H9 (cell line): ENCODE data around the gene THEM5. TPM values are rescaled to one million over a fixed set of nuclear protein-coding genes. Genes with fewer than 3 reads are reported as not detected.

Experiments
- DNase-seq: peaks from one replicate; pipeline ENCODE4 v3.0.0-alpha.2; 2017
- H2AFZ ChIP-seq: one replicate; pipeline ENCODE4 v1.6.1; 2013; ENCODE audit warnings: mild to moderate bottlenecking, low read length, control low read depth, moderate library complexity
- H2AK5ac ChIP-seq: 2 replicates; pipeline ENCODE4 v1.6.1; 2013; ENCODE audit warnings: low read length, control low read depth, mixed read lengths; ENCODE audit not compliant: insufficient read length
- H2BK120ac ChIP-seq: one replicate; pipeline ENCODE4 v1.6.1; 2013; ENCODE audit warnings: low read depth, mild to moderate bottlenecking, low read length, control low read depth, inconsistent platforms; ENCODE audit not compliant: poor library complexity, severe bottlenecking
- H2BK12ac ChIP-seq: 2 replicates; pipeline ENCODE4 v1.6.1; 2013; ENCODE audit warnings: low read length, control low read depth, mixed read lengths, low read depth; ENCODE audit not compliant: insufficient read length
- H2BK15ac ChIP-seq: 2 replicates; pipeline ENCODE4 v1.6.1; 2013; ENCODE audit warnings: low read depth, low read length, control low read depth
- H2BK20ac ChIP-seq: one replicate; pipeline ENCODE4 v1.6.1; 2013; ENCODE audit warnings: low read depth, mild to moderate bottlenecking, low read length, control low read depth, inconsistent platforms; ENCODE audit not compliant: poor library complexity, severe bottlenecking
- H2BK5ac ChIP-seq: 2 replicates; pipeline ENCODE4 v1.6.1; 2013; ENCODE audit warnings: low read length, control low read depth, mixed read lengths; ENCODE audit not compliant: insufficient read length
- H3K14ac ChIP-seq: 2 replicates; pipeline ENCODE4 v1.6.1; 2013; ENCODE audit warnings: low read length, control low read depth; ENCODE audit not compliant: insufficient read depth
- H3K18ac ChIP-seq: 2 replicates; pipeline ENCODE4 v1.6.1; 2013; ENCODE audit warnings: low read depth, mild to moderate bottlenecking, mixed read lengths, low read length, control low read depth; ENCODE audit not compliant: insufficient read length
- H3K23ac ChIP-seq: 2 replicates; pipeline ENCODE4 v1.6.1; 2013; ENCODE audit warnings: low read length, control low read depth, mixed read lengths, low read depth; ENCODE audit not compliant: insufficient read length
- H3K23me2 ChIP-seq: 2 replicates; pipeline ENCODE4 v1.6.1; 2013; ENCODE audit warnings: low read depth, mild to moderate bottlenecking, mixed read lengths, low read length, control low read depth; ENCODE audit not compliant: insufficient read length, poor library complexity, severe bottlenecking
- H3K27ac ChIP-seq: 2 replicates; pipeline ENCODE4 v1.5.1; 2013; ENCODE audit warnings: low read length, control low read depth, mixed read lengths, low read depth; ENCODE audit not compliant: insufficient read length
- H3K27me3 ChIP-seq: 2 replicates; pipeline ENCODE4 v1.6.1; 2013; ENCODE audit warnings: low read length, control low read depth, inconsistent platforms; ENCODE audit not compliant: insufficient read depth
- H3K4ac ChIP-seq: 2 replicates; pipeline ENCODE4 v1.6.1; 2013; ENCODE audit warnings: low read depth, mild to moderate bottlenecking, control low read depth, inconsistent platforms, low read length, moderate library complexity
- H3K4me1 ChIP-seq: 2 replicates; pipeline ENCODE4 v1.6.1; 2013; ENCODE audit warnings: low read length, control low read depth, inconsistent platforms; ENCODE audit not compliant: insufficient read depth
- H3K4me2 ChIP-seq: 2 replicates; pipeline ENCODE4 v1.6.1; 2013; ENCODE audit warnings: low read length, control low read depth, mixed read lengths; ENCODE audit not compliant: insufficient read length, insufficient read depth
- H3K56ac ChIP-seq: 2 replicates; pipeline ENCODE4 v1.6.1; 2013; ENCODE audit warnings: low read depth, mild to moderate bottlenecking, mixed read lengths, low read length, control low read depth; ENCODE audit not compliant: insufficient read length
- H3K79me1 ChIP-seq: 2 replicates; pipeline ENCODE4 v1.6.1; 2013; ENCODE audit warnings: low read depth, mild to moderate bottlenecking, moderate library complexity, low read length, control low read depth, inconsistent platforms; ENCODE audit not compliant: insufficient read depth, poor library complexity, severe bottlenecking
- H3K79me2 ChIP-seq: 2 replicates; pipeline ENCODE4 v1.6.1; 2013; ENCODE audit warnings: low read length, control low read depth, inconsistent platforms; ENCODE audit not compliant: insufficient read depth
- H3K9ac ChIP-seq: 2 replicates; pipeline ENCODE4 v1.6.1; 2013; ENCODE audit warnings: low read length, control low read depth, mixed read lengths; ENCODE audit not compliant: insufficient read length; ENCODE audit errors: extremely low read depth
- H3K9me3 ChIP-seq: one replicate; pipeline ENCODE4 v1.6.1; 2013; ENCODE audit warnings: low read depth, low read length, inconsistent platforms; ENCODE audit not compliant: control insufficient read depth
- H3T11ph ChIP-seq: one replicate; pipeline ENCODE4 v1.6.1; 2013; ENCODE audit warnings: mild to moderate bottlenecking, low read length, control low read depth, inconsistent platforms
- H4K20me1 ChIP-seq: one replicate; pipeline ENCODE4 v1.6.1; 2013; ENCODE audit not compliant: control insufficient read depth, insufficient read length, insufficient read depth
- H4K5ac ChIP-seq: 2 replicates; pipeline ENCODE4 v1.6.1; 2013; ENCODE audit warnings: low read depth, mild to moderate bottlenecking, mixed read lengths, low read length, control low read depth; ENCODE audit not compliant: insufficient read length
- H4K8ac ChIP-seq: replicated peaks from 2 replicates; pipeline ENCODE4 v1.6.1; 2013; ENCODE audit warnings: low read length, control low read depth, mixed read lengths, low read depth; ENCODE audit not compliant: insufficient read length
- H4K91ac ChIP-seq: 2 replicates; pipeline ENCODE4 v1.6.1; 2013; ENCODE audit warnings: low read depth, mild to moderate bottlenecking, moderate library complexity, mixed read lengths, low read length, control low read depth; ENCODE audit not compliant: insufficient read length
- H3K27ac Mint-ChIP-seq, 3 experiments: 2 replicates in 2 of 3; 3 replicates in 1 of 3; pipeline ENCODE4 v1.8.0; 2020 to 2021; ENCODE audit warnings: mixed read lengths in 3 of 3, mild to moderate bottlenecking in 1 of 3, moderate library complexity in 1 of 3
- H3K27me3 Mint-ChIP-seq: 2 replicates; pipeline ENCODE4 v1.8.0; 2021; ENCODE audit warnings: low read depth, mild to moderate bottlenecking, moderate library complexity, mixed read lengths
- H3K36me3 Mint-ChIP-seq, 3 experiments: 2 replicates in 2 of 3; 3 replicates in 1 of 3; pipeline ENCODE4 v1.8.0; 2020 to 2021; ENCODE audit warnings: low read depth in 3 of 3, mixed read lengths in 3 of 3; ENCODE audit not compliant: insufficient read depth in 1 of 3
- H3K4me1 Mint-ChIP-seq, 2 experiments: 2 replicates each; pipeline ENCODE4 v1.8.0; 2020; ENCODE audit warnings: mixed read lengths in 2 of 2
- H3K4me3 Mint-ChIP-seq, 2 experiments: 2 replicates in 1 of 2; 3 replicates in 1 of 2; pipeline ENCODE4 v1.8.0; 2020 to 2021; ENCODE audit warnings: mild to moderate bottlenecking in 2 of 2, mixed read lengths in 2 of 2, moderate library complexity in 1 of 2
- H3K9me3 Mint-ChIP-seq, 2 experiments: 2 replicates in 1 of 2; 3 replicates in 1 of 2; pipeline ENCODE4 v1.8.0; 2020; ENCODE audit warnings: mild to moderate bottlenecking in 2 of 2, mixed read lengths in 2 of 2, moderate library complexity in 1 of 2
- WGBS: extraction: QIAGEN DNeasy Blood & Tissue Kit; methylation state at CpG from one replicate; pipeline ENCODE4 v1.1.7; 2013; ENCODE audit warnings: missing lambda C conversion rate, low lambda C conversion rate, mixed read lengths; ENCODE audit not compliant: insufficient read length; ENCODE audit errors: extremely low coverage; 5-methylcytosine and 5-hydroxymethylcytosine counted together
- total RNA-seq: library from RNA; stranded (reverse); gene quantifications from 2 replicates; pipeline ENCODE4 v1.2.1, GENCODE V29; 2021
- TF ChIP-seq, protein P1 (sequence below): fragments of 200-600 bp; sonication (generic); conservative IDR thresholded peaks from 3 replicates; pipeline ENCODE4 v1.8.0; 2021; ENCODE audit warnings: antibody characterized with exemption, mild to moderate bottlenecking

Gene THEM5
- total RNA-seq, 1 experiment from 2014 or later: not detected

DNA sequence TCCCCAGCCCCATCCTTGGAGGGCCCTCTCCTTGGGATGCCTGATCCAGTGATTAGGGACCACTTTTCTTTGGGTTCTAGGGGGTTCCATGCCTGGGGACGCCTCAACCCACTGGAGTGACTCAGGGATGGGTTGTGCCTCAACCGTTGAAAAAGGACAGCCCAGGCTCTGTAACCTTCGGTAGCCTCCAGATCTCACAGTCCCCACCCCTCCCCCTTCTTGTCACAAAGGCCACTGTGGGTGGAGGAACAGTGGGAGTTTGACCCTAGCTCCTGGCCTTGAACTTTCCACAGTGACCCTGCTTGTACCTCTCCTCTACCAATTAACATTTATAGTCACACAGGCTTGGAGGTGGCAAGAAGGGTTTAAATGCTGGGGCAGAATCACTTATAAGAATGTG is 19.3 kb downstream of the THEM5 start:
- H2AK5ac ChIP-seq: no peak overlapping the region
- no peak overlapping the region for H3K27ac ChIP-seq
- no peak overlapping the region for H3K4ac ChIP-seq
- no peaks in the 10 kb centered on the region for H3K79me1 ChIP-seq
- no peak overlapping the region for H3K23ac ChIP-seq
- no peak overlapping the region for H3K9ac ChIP-seq
- Mint-ChIP-seq H3K4me1 (peaks cover 29 to 45% of the 10 kb centered on the region in 2 experiments), H3K36me3 (no peaks in the 10 kb centered on the region), H3K9me3 (no peaks in the 10 kb centered on the region; a peak in 1 of 5 replicates), H3K4me3 (no peak overlapping the region), H3K27me3 (peaks cover 25% of the 10 kb centered on the region), H3K27ac (no peak overlapping the region)
- no peak for DNase-seq
- H3K79me2 ChIP-seq: no peaks in the 10 kb centered on the region
- peaks cover 7% of the 10 kb centered on the region; the same call in 1 of the 2 replicates for H3K27me3 ChIP-seq
- no peak overlapping the region for H3K14ac ChIP-seq
- no peak overlapping the region for H3K4me2 ChIP-seq
- no peak overlapping the region for H3K56ac ChIP-seq
- no peak overlapping the region for H2BK15ac ChIP-seq
- no peak overlapping the region for H3K18ac ChIP-seq
- H4K91ac ChIP-seq: no peak overlapping the region
- H2AFZ ChIP-seq: no peak overlapping the region
- H2BK20ac ChIP-seq: no peak overlapping the region
- no peaks in the 10 kb centered on the region for H4K20me1 ChIP-seq
- H3T11ph ChIP-seq: no peak overlapping the region
- H4K8ac ChIP-seq: no peak overlapping the region
- peaks cover 17% of the 10 kb centered on the region for H3K23me2 ChIP-seq
- H2BK120ac ChIP-seq: no peak overlapping the region
- TF ChIP-seq, protein P1, sequence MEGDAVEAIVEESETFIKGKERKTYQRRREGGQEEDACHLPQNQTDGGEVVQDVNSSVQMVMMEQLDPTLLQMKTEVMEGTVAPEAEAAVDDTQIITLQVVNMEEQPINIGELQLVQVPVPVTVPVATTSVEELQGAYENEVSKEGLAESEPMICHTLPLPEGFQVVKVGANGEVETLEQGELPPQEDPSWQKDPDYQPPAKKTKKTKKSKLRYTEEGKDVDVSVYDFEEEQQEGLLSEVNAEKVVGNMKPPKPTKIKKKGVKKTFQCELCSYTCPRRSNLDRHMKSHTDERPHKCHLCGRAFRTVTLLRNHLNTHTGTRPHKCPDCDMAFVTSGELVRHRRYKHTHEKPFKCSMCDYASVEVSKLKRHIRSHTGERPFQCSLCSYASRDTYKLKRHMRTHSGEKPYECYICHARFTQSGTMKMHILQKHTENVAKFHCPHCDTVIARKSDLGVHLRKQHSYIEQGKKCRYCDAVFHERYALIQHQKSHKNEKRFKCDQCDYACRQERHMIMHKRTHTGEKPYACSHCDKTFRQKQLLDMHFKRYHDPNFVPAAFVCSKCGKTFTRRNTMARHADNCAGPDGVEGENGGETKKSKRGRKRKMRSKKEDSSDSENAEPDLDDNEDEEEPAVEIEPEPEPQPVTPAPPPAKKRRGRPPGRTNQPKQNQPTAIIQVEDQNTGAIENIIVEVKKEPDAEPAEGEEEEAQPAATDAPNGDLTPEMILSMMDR: no peak
- peaks cover 8% of the 10 kb centered on the region; the same call in 1 of the 2 replicates for H3K4me1 ChIP-seq
- H2BK12ac ChIP-seq: no peak overlapping the region
- H3K9me3 ChIP-seq: no peaks in the 10 kb centered on the region
- no peak overlapping the region for H2BK5ac ChIP-seq
- H4K5ac ChIP-seq: no peak overlapping the region
- no CpG with 5 or more reads among the region's 3 CpGs for WGBS
